Neural progenitor cell (in vitro differentiated cells): ENCODE results near the gene RUFY1. TPM values are rescaled to one million over a fixed set of nuclear protein-coding genes. Genes with fewer than 3 reads are reported as not detected.

Experiments
- DNase-seq: peaks from one replicate; pipeline ENCODE4 v3.0.0-alpha.2; 2016; ENCODE audit warnings: low spot score
- H2AFZ ChIP-seq: fragments of 200-600 bp; sonication (generic); replicated peaks from 2 replicates; pipeline ENCODE4 v1.6.1; 2016; ENCODE audit warnings: antibody characterized with exemption
- H3F3A ChIP-seq: fragments of 200-600 bp; sonication (generic); 2 replicates; pipeline ENCODE4 v1.6.1; 2016; ENCODE audit warnings: antibody characterized with exemption, low read depth
- H3K27ac ChIP-seq: fragments of 200-600 bp; sonication (generic); 2 replicates; pipeline ENCODE4 v1.5.1; 2016; ENCODE audit warnings: mild to moderate bottlenecking
- H3K27me3 ChIP-seq: fragments of 200-600 bp; sonication (generic); 2 replicates; pipeline ENCODE4 v1.6.1; 2016; ENCODE audit warnings: mild to moderate bottlenecking, moderate library complexity
- H3K36me3 ChIP-seq: fragments of 200-600 bp; sonication (generic); 2 replicates; pipeline ENCODE4 v1.5.1; 2016
- H3K4me1 ChIP-seq: fragments of 200-600 bp; sonication (generic); 2 replicates; pipeline ENCODE4 v1.6.1; 2016; ENCODE audit warnings: mixed run types
- H3K4me2 ChIP-seq: fragments of 200-600 bp; sonication (generic); 2 replicates; pipeline ENCODE4 v1.6.1; 2016
- H3K4me3 ChIP-seq: fragments of 200-600 bp; sonication (generic); 2 replicates; pipeline ENCODE4 v1.5.1; 2016
- H3K79me2 ChIP-seq: fragments of 200-600 bp; sonication (generic); 2 replicates; pipeline ENCODE4 v1.6.1; 2016; ENCODE audit warnings: low read depth
- H3K9ac ChIP-seq: fragments of 200-600 bp; sonication (generic); 2 replicates; pipeline ENCODE4 v1.6.1; 2016
- H3K9me3 ChIP-seq: fragments of 200-600 bp; sonication (generic); 2 replicates; pipeline ENCODE4 v1.5.1; 2016; ENCODE audit warnings: low read depth
- H4K20me1 ChIP-seq: fragments of 200-600 bp; sonication (generic); 2 replicates; pipeline ENCODE4 v1.6.1; 2016; ENCODE audit warnings: low read depth
- H3K27ac Mint-ChIP-seq: 3 replicates; pipeline ENCODE4 v1.8.0; 2021; ENCODE audit warnings: mixed read lengths
- H3K27me3 Mint-ChIP-seq: 2 replicates; pipeline ENCODE4 v1.8.0; 2022; ENCODE audit warnings: low read depth, mild to moderate bottlenecking, inconsistent platforms, moderate library complexity, mixed read lengths; ENCODE audit not compliant: insufficient read depth
- H3K36me3 Mint-ChIP-seq: 3 replicates; pipeline ENCODE4 v1.8.0; 2021; ENCODE audit warnings: mixed read lengths
- H3K4me1 Mint-ChIP-seq: 3 replicates; pipeline ENCODE4 v1.8.0; 2021; ENCODE audit warnings: mixed read lengths
- H3K4me3 Mint-ChIP-seq: 3 replicates; pipeline ENCODE4 v1.8.0; 2021; ENCODE audit warnings: mild to moderate bottlenecking, moderate library complexity, mixed read lengths
- H3K9me3 Mint-ChIP-seq: 3 replicates; pipeline ENCODE4 v1.8.0; 2020; ENCODE audit warnings: mixed read lengths
- EZH2 ChIP-seq: fragments of 200-600 bp; sonication (generic); IDR thresholded peaks from 2 replicates; pipeline ENCODE4 v1.6.1; 2017; ENCODE audit warnings: antibody characterized with exemption, mild to moderate bottlenecking, moderate library complexity
- EZH2phosphoT487 ChIP-seq: fragments of 200-600 bp; sonication (generic); IDR thresholded peaks from 2 replicates; pipeline ENCODE4 v1.6.1; 2017; ENCODE audit warnings: antibody characterized with exemption
- total RNA-seq: library from RNA; depleted of rRNA; stranded (reverse); fragments of >200 nt; gene quantifications from 2 replicates; pipeline ENCODE4 v1.2.3, GENCODE V29; 2015; ENCODE audit warnings: low replicate concordance
- TF ChIP-seq, protein P1 (sequence below): fragments of 200-600 bp; sonication (generic); IDR thresholded peaks from 2 replicates; pipeline ENCODE4 v1.5.1; 2017; ENCODE audit warnings: antibody characterized with exemption, mild to moderate bottlenecking

Gene RUFY1
- total RNA-seq, 1 donor from 2014 or later: 45.8 TPM

DNA sequence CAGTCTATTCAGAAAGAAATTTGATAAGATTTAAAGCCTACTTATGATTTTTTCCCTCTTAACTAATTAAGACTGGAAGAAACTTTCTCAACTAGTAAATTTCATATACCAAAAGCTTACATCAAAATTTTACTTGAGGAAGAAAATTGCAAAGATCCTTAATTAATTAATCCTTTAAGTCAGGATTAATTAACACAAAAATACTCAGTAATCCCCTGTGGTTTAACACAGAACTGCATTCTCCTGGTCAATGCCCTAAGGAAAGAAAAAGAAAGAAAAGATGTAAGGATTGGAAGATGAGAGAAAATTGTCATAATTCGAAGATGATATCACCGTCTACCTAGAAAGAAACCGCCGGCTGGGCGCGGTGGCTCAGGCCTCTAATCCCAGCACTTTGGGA lies 17.3 kb upstream of the RUFY1 start:
- H3K27ac Mint-ChIP-seq: no peak overlapping the region
- no peaks in the 10 kb centered on the region for H3K4me1 Mint-ChIP-seq
- Histone ChIP-seq H3K9ac (no peak overlapping the region), H3K27me3 (peaks cover 7% of the 10 kb centered on the region), H3K4me2 (no peak overlapping the region), H3K27ac (no peak overlapping the region), H3K4me3 (no peak overlapping the region), H3F3A (no peaks in the 10 kb centered on the region), H4K20me1 (no peaks in the 10 kb centered on the region), H3K79me2 (no peaks in the 10 kb centered on the region), H3K4me1 (peaks cover 5% of the 10 kb centered on the region), H3K36me3 (no peaks in the 10 kb centered on the region), H2AFZ (no peak overlapping the region), H3K9me3 (no peaks in the 10 kb centered on the region)
- no peaks in the 10 kb centered on the region for H3K27me3 Mint-ChIP-seq
- DNase-seq: no peak
- TF ChIP-seq EZH2phosphoT487 (no peak), EZH2 (no peak)
- TF ChIP-seq, protein P1, sequence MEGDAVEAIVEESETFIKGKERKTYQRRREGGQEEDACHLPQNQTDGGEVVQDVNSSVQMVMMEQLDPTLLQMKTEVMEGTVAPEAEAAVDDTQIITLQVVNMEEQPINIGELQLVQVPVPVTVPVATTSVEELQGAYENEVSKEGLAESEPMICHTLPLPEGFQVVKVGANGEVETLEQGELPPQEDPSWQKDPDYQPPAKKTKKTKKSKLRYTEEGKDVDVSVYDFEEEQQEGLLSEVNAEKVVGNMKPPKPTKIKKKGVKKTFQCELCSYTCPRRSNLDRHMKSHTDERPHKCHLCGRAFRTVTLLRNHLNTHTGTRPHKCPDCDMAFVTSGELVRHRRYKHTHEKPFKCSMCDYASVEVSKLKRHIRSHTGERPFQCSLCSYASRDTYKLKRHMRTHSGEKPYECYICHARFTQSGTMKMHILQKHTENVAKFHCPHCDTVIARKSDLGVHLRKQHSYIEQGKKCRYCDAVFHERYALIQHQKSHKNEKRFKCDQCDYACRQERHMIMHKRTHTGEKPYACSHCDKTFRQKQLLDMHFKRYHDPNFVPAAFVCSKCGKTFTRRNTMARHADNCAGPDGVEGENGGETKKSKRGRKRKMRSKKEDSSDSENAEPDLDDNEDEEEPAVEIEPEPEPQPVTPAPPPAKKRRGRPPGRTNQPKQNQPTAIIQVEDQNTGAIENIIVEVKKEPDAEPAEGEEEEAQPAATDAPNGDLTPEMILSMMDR: no peak
- no peaks in the 10 kb centered on the region for H3K36me3 Mint-ChIP-seq
- H3K4me3 Mint-ChIP-seq: no peak overlapping the region
- peaks cover 3% of the 10 kb centered on the region for H3K9me3 Mint-ChIP-seq

DNA sequence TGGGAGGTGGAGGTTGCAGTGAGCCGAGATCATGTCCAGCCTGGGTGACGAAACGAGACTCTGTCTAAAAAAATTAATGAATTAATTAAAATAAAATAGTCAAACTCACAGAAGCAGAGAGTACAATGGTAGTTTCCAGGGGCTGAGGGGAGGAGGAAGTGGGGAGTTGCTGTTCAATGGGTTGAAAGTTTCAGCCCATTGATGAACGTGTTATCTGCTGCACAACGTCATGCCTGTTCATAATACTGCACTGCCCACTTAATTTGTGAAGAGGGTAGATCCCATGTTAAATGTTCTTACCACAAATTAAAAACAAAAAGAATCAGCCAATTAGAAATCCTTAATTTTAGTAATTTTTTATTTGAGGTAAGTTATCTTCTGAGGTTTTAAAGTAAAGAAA lies 16.4 kb upstream of the RUFY1 start:
- DNase-seq: no peak
- no peak overlapping the region for H3K9ac ChIP-seq
- H2AFZ ChIP-seq: no peak overlapping the region
- Mint-ChIP-seq H3K9me3 (peaks cover 3% of the 10 kb centered on the region), H3K27me3 (no peaks in the 10 kb centered on the region), H3K4me3 (no peak overlapping the region), H3K36me3 (no peaks in the 10 kb centered on the region), H3K27ac (no peak overlapping the region), H3K4me1 (no peaks in the 10 kb centered on the region)
- H3K4me1 ChIP-seq: peaks cover 5% of the 10 kb centered on the region
- H3F3A ChIP-seq: no peaks in the 10 kb centered on the region
- no peaks in the 10 kb centered on the region for H4K20me1 ChIP-seq
- no peak overlapping the region for H3K27ac ChIP-seq
- no peak overlapping the region for H3K4me2 ChIP-seq
- H3K4me3 ChIP-seq: no peak overlapping the region
- no peaks in the 10 kb centered on the region for H3K79me2 ChIP-seq
- no peaks in the 10 kb centered on the region for H3K36me3 ChIP-seq
- peaks cover 7% of the 10 kb centered on the region for H3K27me3 ChIP-seq
- H3K9me3 ChIP-seq: no peaks in the 10 kb centered on the region
- TF ChIP-seq EZH2 (no peak), EZH2phosphoT487 (no peak)
- TF ChIP-seq, protein P1: no peak

DNA sequence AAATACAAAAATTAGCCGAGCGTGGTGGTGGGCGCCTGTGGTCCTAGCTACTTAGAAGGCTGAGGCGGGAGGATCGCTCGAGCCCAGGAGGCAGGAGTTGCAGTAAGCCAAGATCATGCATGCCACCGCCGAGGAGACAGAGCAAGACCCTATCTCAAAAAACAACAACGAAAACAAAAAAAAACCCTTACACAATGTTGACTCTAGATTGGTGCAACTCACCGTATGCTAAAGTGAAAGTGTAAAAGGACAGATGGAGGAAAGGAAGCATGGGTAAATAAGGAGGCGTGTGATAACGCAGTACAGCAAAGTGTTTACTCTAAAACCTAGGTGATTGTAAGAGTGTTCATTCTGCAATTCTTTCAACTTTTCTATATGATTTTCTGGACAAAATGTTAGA lies 15.9 kb upstream of the RUFY1 start:
- peaks cover 5% of the 10 kb centered on the region for H3K4me1 ChIP-seq
- no peaks in the 10 kb centered on the region for H3K4me1 Mint-ChIP-seq
- no peak overlapping the region for H3K4me3 Mint-ChIP-seq
- H3K36me3 ChIP-seq: no peaks in the 10 kb centered on the region
- no peaks in the 10 kb centered on the region for H3K27me3 Mint-ChIP-seq
- no peak for DNase-seq
- H3F3A ChIP-seq: no peaks in the 10 kb centered on the region
- H3K27me3 ChIP-seq: peaks cover 7% of the 10 kb centered on the region
- H3K9me3 Mint-ChIP-seq: peaks cover 3% of the 10 kb centered on the region
- H3K9ac ChIP-seq: no peak overlapping the region
- H2AFZ ChIP-seq: no peak overlapping the region
- no peaks in the 10 kb centered on the region for H3K79me2 ChIP-seq
- TF ChIP-seq, protein P1: no peak
- TF ChIP-seq EZH2phosphoT487 (no peak), EZH2 (no peak)
- H3K36me3 Mint-ChIP-seq: peaks cover 2% of the 10 kb centered on the region
- H3K4me3 ChIP-seq: no peak overlapping the region
- no peak overlapping the region for H3K27ac ChIP-seq
- no peaks in the 10 kb centered on the region for H4K20me1 ChIP-seq
- no peak overlapping the region for H3K27ac Mint-ChIP-seq
- no peak overlapping the region for H3K4me2 ChIP-seq
- H3K9me3 ChIP-seq: no peaks in the 10 kb centered on the region

DNA sequence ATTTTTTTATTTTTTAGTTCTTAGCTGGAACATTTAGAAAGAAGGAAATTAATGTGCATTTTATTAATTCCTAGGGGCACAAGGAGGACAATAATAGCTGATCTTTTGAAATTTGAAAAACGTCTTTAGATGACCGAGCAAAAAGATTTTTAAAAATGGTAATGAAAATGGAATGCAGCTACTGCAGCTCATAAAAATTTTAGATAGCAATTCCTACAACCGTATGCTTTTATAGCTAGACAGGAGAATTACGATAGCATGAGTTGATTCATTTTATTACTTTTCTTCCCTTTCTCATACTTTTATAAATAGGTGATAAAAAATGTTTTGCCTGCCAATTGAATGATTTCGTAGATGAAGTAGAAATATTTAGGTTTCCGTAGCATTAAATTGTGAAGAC lies 13.7 kb upstream of the RUFY1 start:
- Histone ChIP-seq H3K9me3 (no peaks in the 10 kb centered on the region), H2AFZ (no peak overlapping the region), H3K79me2 (no peaks in the 10 kb centered on the region), H3K9ac (no peak overlapping the region), H3K4me3 (no peak overlapping the region), H4K20me1 (no peaks in the 10 kb centered on the region), H3K4me1 (no peaks in the 10 kb centered on the region), H3K27me3 (no peaks in the 10 kb centered on the region), H3K4me2 (no peak overlapping the region), H3K27ac (no peak overlapping the region), H3K36me3 (no peaks in the 10 kb centered on the region), H3F3A (no peaks in the 10 kb centered on the region)
- Mint-ChIP-seq H3K4me1 (no peaks in the 10 kb centered on the region), H3K27ac (no peak overlapping the region), H3K27me3 (no peaks in the 10 kb centered on the region), H3K4me3 (no peak overlapping the region), H3K9me3 (no peaks in the 10 kb centered on the region), H3K36me3 (peaks cover 2% of the 10 kb centered on the region)
- TF ChIP-seq, protein P1: no peak
- TF ChIP-seq EZH2: no peak
- no peak for TF ChIP-seq EZH2phosphoT487
- no peak for DNase-seq
